AG09319 (cell line): Measurements from ENCODE around the gene RNF220.
"Not testable (repeated sequence)": the region's sequence is repeated elsewhere in the genome, so short reads cannot be mapped to it uniquely, and the experiment has no call there.

Source experiments
- DNase-seq: peaks from one replicate; pipeline ENCODE4 v3.0.0-alpha.2; 2010; ENCODE audit warnings: low read depth; ENCODE audit errors: extremely low read depth
- CTCF ChIP-seq: IDR thresholded peaks from 2 replicates; pipeline ENCODE4 v1.5.1; 2011; ENCODE audit warnings: low read depth, mild to moderate bottlenecking, inconsistent platforms, low read length, moderate library complexity

RNF220 gene

GRCh38 chr1:44698138-44698537 is 293.1 kb downstream of the RNF220 start:
- no peak for DNase-seq
- no peak for TF ChIP-seq CTCF

GRCh38 chr1:44699375-44699774 is 294.3 kb downstream of the RNF220 start:
- not testable (repeated sequence) for DNase-seq

GRCh38 chr1:44700573-44700972 is 295.5 kb downstream of the RNF220 start:
- TF ChIP-seq CTCF = no peak
- no peak for DNase-seq

- no peak for DNase-seq
- no peak for TF ChIP-seq CTCF
These were observed 296.1 kb downstream of the RNF220 start for GRCh38 chr1:44701141-44701573.
